ENCODE data around the gene KRT9. TPM values are rescaled to one million over a fixed set of nuclear protein-coding genes. Genes with fewer than 3 reads are reported as not detected.

The KRT9 gene
- total and polyA plus RNA-seq, 9 of the 15 experiments (the other 6 are each of a cell fraction or from before 2014, with no cell fraction given) = 0.03 TPM; not detected in 8

GRCh38 chr17:41531993-41532392 lies 39.9 kb downstream of the KRT9 start (continued):
- 0 out of 2 replicates have a peak, but pooled peaks have one; percentile 22 for TF ChIP-seq ADNP (tag; IDR thresholded peaks at IDR 0.05)
- no peak for TF ChIP-seq IRF1 (CRISPR knock-in tag; IDR thresholded peaks at IDR 0.05; ENCODE audit: borderline replicate concordance)
- no peak for TF ChIP-seq NFRKB (IDR thresholded peaks at IDR 0.05; ENCODE audit: low read depth)
- no peak for TF ChIP-seq MEF2A (IDR thresholded peaks at IDR 0.05; ENCODE audit: control insufficient read depth, low read depth, low read length)
- TF ChIP-seq PTBP1 (IDR thresholded peaks at IDR 0.05; ENCODE audit: low read depth, low read length) = no peak
- 0 out of 2 replicates have a peak, but pooled peaks have one; percentile 27 for TF ChIP-seq SMARCA5 (IDR thresholded peaks at IDR 0.05)
- no peak for TF ChIP-seq SOX6 (IDR thresholded peaks at IDR 0.05)
- TF ChIP-seq ZNF140 (CRISPR knock-in tag; IDR thresholded peaks at IDR 0.05) = no peak
- TF ChIP-seq ETS1 (conservative IDR thresholded peaks at IDR 0.05; ENCODE audit: control insufficient read depth, low read depth, low read length) = no peak
- TF ChIP-seq TBP (optimal IDR thresholded peaks at IDR 0.05; ENCODE audit: low read depth, low read length) = no peak
- no peak for TF ChIP-seq THAP12 (CRISPR knock-in tag; IDR thresholded peaks at IDR 0.05)
- TF ChIP-seq ZC3H8 (IDR thresholded peaks at IDR 0.05) = no peak
- TF ChIP-seq CBX8 (IDR thresholded peaks at IDR 0.05; ENCODE audit: borderline replicate concordance, extremely low read depth, low read depth, low read length, poor library complexity, severe bottlenecking) = no peak
